Transverse colon (tissue), 4 donors: ENCODE measurements around the gene IZUMO3. TPM values are rescaled to one million over a fixed set of nuclear protein-coding genes. Genes with fewer than 3 reads are reported as not detected.
"Not testable (repeated sequence)": the region's sequence is repeated elsewhere in the genome, so short reads cannot be mapped to it uniquely, and the experiment has no call there.

Source experiments
- DNase-seq: peaks from one replicate; pipeline ENCODE4 v3.0.0-alpha.2; 2019
- H3K27ac ChIP-seq, 4 donors: fragments of 200-600 bp; sonication (generic); 2 replicates each; pipeline ENCODE4 v1.5.1; 2016 to 2018; ENCODE audit warnings: inconsistent platforms in 4 of 4
- H3K27me3 ChIP-seq: fragments of 200-600 bp; sonication (generic); 2 replicates; pipeline ENCODE4 v1.5.1; 2017; ENCODE audit warnings: inconsistent platforms
- H3K36me3 ChIP-seq, 4 donors: fragments of 200-600 bp; sonication (generic); 2 replicates each; pipeline ENCODE4 v1.5.1; 2017 to 2019; ENCODE audit warnings: inconsistent platforms in 4 of 4
- H3K4me1 ChIP-seq, 4 donors: fragments of 200-600 bp; sonication (generic); 2 replicates each; pipeline ENCODE4 v1.5.1; 2017 to 2020; ENCODE audit warnings: inconsistent platforms in 4 of 4
- H3K4me3 ChIP-seq, 4 donors: fragments of 200-600 bp; sonication (generic); 1 replicate in 1 of 4; 2 replicates in 3 of 4; pipeline versions ENCODE4 v1.5.1 to v1.6.1; 2017 to 2019; ENCODE audit warnings: inconsistent platforms in 4 of 4
- H3K9me3 ChIP-seq, 2 donors: fragments of 200-600 bp; sonication (generic); 2 replicates each; pipeline ENCODE4 v1.5.1; 2017 to 2019; ENCODE audit warnings: inconsistent platforms in 2 of 2
- CTCF ChIP-seq, 5 experiments: fragments of 200-600 bp in 3 of 5; fragments of 450-650 bp in 2 of 5; sonication (generic) in 3 of 5; IDR thresholded peaks; 1 replicate in 2 of 5; 2 replicates in 3 of 5; pipeline ENCODE4 v1.5.1; 2016 to 2017; ENCODE audit warnings: antibody characterized with exemption in 5 of 5, inconsistent platforms in 3 of 5, mild to moderate bottlenecking in 2 of 5, moderate library complexity in 1 of 5
- EP300 ChIP-seq: sonication (generic); formaldehyde crosslinking; IDR thresholded peaks from one replicate; pipeline ENCODE4 v1.6.1; 2017; ENCODE audit warnings: antibody characterized with exemption, low read depth
- POLR2A ChIP-seq: fragments of 450-650 bp; IDR thresholded peaks from one replicate; pipeline ENCODE4 v1.6.1; 2016; ENCODE audit warnings: antibody characterized with exemption, mild to moderate bottlenecking, moderate library complexity
- POLR2AphosphoS5 ChIP-seq, 3 donors: sonication (generic); formaldehyde crosslinking; IDR thresholded peaks; one replicate each; pipeline ENCODE4 v1.6.1; 2016; ENCODE audit warnings: antibody characterized with exemption in 3 of 3
- WGBS, 2 donors: methylation state at CpG; one replicate each; pipeline ENCODE4 v1.1.5; 2018; ENCODE audit warnings: low coverage in 1 of 2; 5-methylcytosine and 5-hydroxymethylcytosine counted together
- in situ Hi-C, 4 donors: fragments of 200-750 bp; cut with MboI; loops; one replicate each; pipeline versions ENCODE4 v1.15.0 to v1.15.1; 2017; ENCODE audit warnings: low sequenced_read_pairs in 3 of 4, low pct_ligation_motif_present in 1 of 4, low pct_unique_long_range_greater_than_20kb in 1 of 4
- intact Hi-C: fragments of 100-400 bp; cut with DNase I; formaldehyde crosslinking; loops from one replicate; pipeline ENCODE4 v1.15.1; 2023; ENCODE audit warnings: low total_unique reads
- total RNA-seq, 4 donors: library from RNA; depleted of rRNA; stranded (reverse); fragments of >200 nt; gene quantifications; one replicate each; pipeline ENCODE4 v1.1.0, GENCODE V29; 2016

Gene IZUMO3
- total RNA-seq, 4 donors from 2014 or later: not detected

DNA sequence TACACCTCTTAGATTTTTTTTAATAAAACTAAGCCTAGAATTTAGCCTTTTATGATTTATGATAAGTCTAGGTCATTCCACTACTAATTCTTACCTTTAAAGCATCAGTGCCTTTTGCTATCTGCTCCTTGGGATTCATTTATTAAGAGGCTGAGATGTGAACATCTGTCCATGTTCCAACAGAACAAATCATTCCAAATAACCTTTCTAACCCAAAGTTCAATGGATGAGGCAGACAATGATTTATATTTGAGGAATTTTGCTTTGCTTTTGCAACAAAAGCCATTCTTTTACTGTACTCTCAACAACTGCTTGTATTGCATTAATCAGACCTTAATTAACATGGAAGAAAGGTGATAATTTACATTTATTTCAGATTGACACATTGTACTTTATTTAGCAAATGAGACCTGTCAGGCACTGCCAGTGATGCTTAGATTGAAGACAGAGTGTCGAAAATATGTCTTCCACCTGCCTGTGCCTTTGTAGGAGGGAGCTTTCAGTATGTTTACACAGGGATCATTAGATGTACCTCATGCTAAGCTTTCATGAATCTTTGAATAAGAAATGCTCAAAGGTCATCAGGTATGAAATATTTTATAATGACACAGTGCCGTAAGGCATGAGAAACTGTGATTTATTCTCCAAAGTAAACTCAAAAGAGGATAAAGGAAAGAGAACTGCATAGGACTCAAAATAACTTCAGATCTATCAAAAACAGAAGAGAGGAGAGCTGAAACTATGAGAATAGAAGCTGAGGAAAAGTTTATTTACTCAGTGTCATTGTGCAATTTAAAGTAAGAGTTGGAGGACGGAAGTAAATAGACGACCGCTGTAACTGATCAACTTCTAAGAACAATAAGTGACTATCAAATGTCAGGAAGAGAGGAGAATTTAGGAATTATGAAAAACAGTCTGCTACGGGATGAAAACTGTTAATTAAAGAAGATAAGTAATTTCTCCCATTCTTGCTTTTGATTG is 36.7 kb upstream of the IZUMO3 start:
- H3K36me3 ChIP-seq: no peaks in the 10 kb centered on the region
- H3K9me3 ChIP-seq: no peaks in the 10 kb centered on the region
- no peak overlapping the region for H3K4me3 ChIP-seq
- in situ Hi-C loops (no loop called here), intact Hi-C loops (no loop called here)
- no peaks in the 10 kb centered on the region for H3K27me3 ChIP-seq
- DNase-seq: no peak
- WGBS, 2 donors: 43 to 46% methylated on average over 6 of the region's 6 CpGs
- H3K27ac ChIP-seq: no peak overlapping the region
- TF ChIP-seq POLR2AphosphoS5 (IDR thresholded peaks at IDR 0.05) (no peak), EP300 (no peak), CTCF (IDR thresholded peaks at IDR 0.05) (no peak), POLR2A (no peak)
- H3K4me1 ChIP-seq: peaks cover 0 to 7% (median 0%) of the 10 kb centered on the region in 4 donors

GRCh38 chr9:24580005-24580404 is 34.3 kb upstream of the IZUMO3 start:
- in situ Hi-C loops, H3K36me3 ChIP-seq, H3K27me3 ChIP-seq, intact Hi-C loops, DNase-seq, H3K4me1 ChIP-seq, H3K4me3 ChIP-seq, H3K9me3 ChIP-seq, H3K27ac ChIP-seq: not testable (repeated sequence)
- 81% methylated on average over 21 of the region's 21 CpGs; no CpG with 5 or more reads in 1 of the 2 donors for WGBS, 2 donors

DNA sequence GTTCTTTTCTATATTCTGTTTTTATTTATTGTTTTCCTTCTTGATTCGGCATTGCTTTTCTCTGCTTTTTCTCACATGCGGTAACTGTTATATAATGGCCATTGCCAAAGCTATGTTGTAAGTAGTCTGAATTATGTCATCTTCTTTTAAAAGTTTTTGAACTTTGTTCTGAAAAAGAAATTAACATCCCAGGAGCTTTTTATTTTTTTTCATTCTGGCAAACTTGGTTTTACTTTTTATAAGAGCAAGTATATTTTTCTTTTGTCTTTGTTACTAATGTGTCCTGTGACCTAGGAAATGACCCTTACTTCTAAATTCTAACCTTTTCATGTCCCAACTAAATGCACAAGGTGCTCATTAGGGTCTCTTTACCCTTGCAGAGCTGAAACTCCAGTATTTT is 26.7 kb upstream of the IZUMO3 start:
- Histone ChIP-seq H3K36me3 (no peaks in the 10 kb centered on the region), H3K27me3 (no peaks in the 10 kb centered on the region), H3K4me3 (no peak overlapping the region), H3K27ac (no peak overlapping the region), H3K4me1 (no peaks in the 10 kb centered on the region), H3K9me3 (no peaks in the 10 kb centered on the region)
- no peak for TF ChIP-seq POLR2A
- TF ChIP-seq POLR2AphosphoS5 (IDR thresholded peaks at IDR 0.05): no peak
- no peak for TF ChIP-seq EP300
- TF ChIP-seq CTCF (IDR thresholded peaks at IDR 0.05): no peak
- DNase-seq: no peak
- intact Hi-C loops: no loop called here
- in situ Hi-C loops: loop anchor here in 1 of 4 donors (25.0 kb wide), 1 partner anchor 110 kb away; no protein-coding TSS in a partner anchor
- WGBS, 2 donors: 80 to 93% methylated on average over 2 of the region's 2 CpGs

GRCh38 chr9:24561957-24562356 is 16.3 kb upstream of the IZUMO3 start:
- H3K27ac ChIP-seq: no peak overlapping the region
- WGBS, 2 donors: 83 to 87% methylated on average over 3 of the region's 3 CpGs
- intact Hi-C loops: no loop called here
- H3K36me3 ChIP-seq: no peaks in the 10 kb centered on the region
- H3K4me3 ChIP-seq: no peak overlapping the region
- H3K4me1 ChIP-seq: no peaks in the 10 kb centered on the region
- in situ Hi-C loops: loop anchor here in 2 of 4 donors (10.0 to 25.0 kb wide), 2 partner anchors 63 to 100 kb away; no protein-coding TSS in a partner anchor
- no peaks in the 10 kb centered on the region for H3K9me3 ChIP-seq
- H3K27me3 ChIP-seq: no peaks in the 10 kb centered on the region
- TF ChIP-seq POLR2AphosphoS5 (IDR thresholded peaks at IDR 0.05) (no peak), POLR2A (no peak), EP300 (no peak), CTCF (IDR thresholded peaks at IDR 0.05) (no peak)
- DNase-seq: no peak
